Effector CD4-positive, alpha-beta T cell (primary cell): ENCODE results near the gene NTN5.
"Not testable (repeated sequence)": the region's sequence is repeated elsewhere in the genome, so short reads cannot be mapped to it uniquely, and the experiment has no call there.

Experiments
- DNase-seq: peaks from one replicate; pipeline ENCODE4 v3.0.0-alpha.2; 2020

Gene NTN5

GRCh38 chr19:48642862-48643261, 30.0 kb downstream of the NTN5 start:
- no peak for DNase-seq

- DNase-seq: no peak
Measured at GRCh38 chr19:48641850-48642249, 31.0 kb downstream of the NTN5 start.

GRCh38 chr19:48639483-48640375, 33.1 kb downstream of the NTN5 start:
- no peak for DNase-seq

GRCh38 chr19:48638831-48639381, 33.9 kb downstream of the NTN5 start:
- no peak for DNase-seq

- DNase-seq: peak; percentile 78
Measured at GRCh38 chr19:48637948-48638830, 34.6 kb downstream of the NTN5 start.

- peak; percentile 99 for DNase-seq
Measured at GRCh38 chr19:48637449-48637947, 35.3 kb downstream of the NTN5 start.

GRCh38 chr19:48636859-48637448, 35.9 kb downstream of the NTN5 start, which contains the start of gene DBP:
Gene DBP (minus strand): TSS chr19:48637379. CDS start chr19:48636994, 385 bp downstream.
- peak; percentile 38 for DNase-seq

GRCh38 chr19:48635966-48636858, 36.6 kb downstream of the NTN5 start:
- no peak for DNase-seq

- DNase-seq: peak; percentile 70
Measured at GRCh38 chr19:48635263-48635965, 37.4 kb downstream of the NTN5 start.

- DNase-seq: peak; percentile 81
Measured at GRCh38 chr19:48634424-48635262, 38.2 kb downstream of the NTN5 start.

GRCh38 chr19:48634036-48634342, 38.8 kb downstream of the NTN5 start:
- DNase-seq: no peak

GRCh38 chr19:48633148-48634035, 39.4 kb downstream of the NTN5 start:
- DNase-seq: no peak

- no peak for DNase-seq
Measured at GRCh38 chr19:48632692-48633147, 40.1 kb downstream of the NTN5 start.

GRCh38 chr19:48632286-48632685, 40.5 kb downstream of the NTN5 start:
- DNase-seq: not testable (repeated sequence)

- DNase-seq: no peak
Measured at GRCh38 chr19:48631225-48631624, 41.6 kb downstream of the NTN5 start.

GRCh38 chr19:48630296-48631063, 42.3 kb downstream of the NTN5 start:
- no peak for DNase-seq

- no peak for DNase-seq
Measured at GRCh38 chr19:48629599-48630295, 43.1 kb downstream of the NTN5 start.

GRCh38 chr19:48629297-48629598, 43.6 kb downstream of the NTN5 start:
- no peak for DNase-seq
